Endothelial cell of hepatic sinusoid (primary cell): Measurements from ENCODE around the gene PPP1R2.

Experiments used
- in situ Hi-C: cut with HindIII; loops from 2 replicates; pipeline ENCODE4 v1.10.0; 2017; ENCODE audit warnings: low sequenced_read_pairs

Gene PPP1R2

DNA sequence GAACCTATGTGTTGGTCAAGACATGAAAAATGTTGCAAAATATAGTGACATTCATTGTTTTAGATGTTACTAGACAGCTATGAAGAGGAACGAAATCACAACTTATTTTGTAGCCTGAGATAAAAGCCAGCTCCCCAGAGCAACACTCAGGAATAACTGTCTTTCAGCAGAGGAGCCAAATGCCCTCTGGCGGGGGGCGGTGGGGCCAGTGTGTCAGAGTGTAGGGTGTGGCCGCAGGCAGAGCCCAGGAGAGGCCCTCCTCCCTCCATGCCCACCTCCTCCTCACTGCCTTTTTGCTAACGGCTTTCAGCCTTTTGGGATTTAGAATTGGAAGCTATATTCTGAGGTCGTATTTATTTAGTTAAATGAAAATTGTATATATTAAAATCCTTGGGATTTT lies 23.7 kb upstream of the PPP1R2 start:
- in situ Hi-C loops = no loop called here

GRCh38 chr3:195565716-195566115 lies 22.6 kb upstream of the PPP1R2 start:
- in situ Hi-C loops = no loop called here

GRCh38 chr3:195563317-195563716 lies 20.2 kb upstream of the PPP1R2 start:
- in situ Hi-C loops = no loop called here

GRCh38 chr3:195559723-195560409 lies 16.7 kb upstream of the PPP1R2 start:
- in situ Hi-C loops = no loop called here

DNA sequence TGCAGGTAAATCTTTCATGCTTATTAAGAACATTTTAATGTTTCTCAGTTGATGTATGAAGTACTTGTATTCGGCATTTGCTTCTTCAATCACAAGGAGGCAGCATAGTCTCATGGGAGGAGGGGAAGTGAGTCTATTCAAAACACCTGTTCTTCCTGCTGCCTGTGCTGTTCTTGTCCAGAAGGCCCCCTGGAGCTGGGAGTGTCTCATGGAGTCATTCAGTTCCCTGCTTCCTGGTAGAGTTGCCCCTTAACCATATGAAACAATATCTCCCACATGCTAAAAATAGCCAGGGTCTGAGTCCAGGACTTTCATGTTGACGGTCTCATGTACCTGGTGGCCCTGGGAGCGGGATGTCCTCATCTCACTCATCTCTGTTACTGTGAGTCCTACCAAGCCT lies 15.5 kb upstream of the PPP1R2 start:
- in situ Hi-C loops = no loop called here

- in situ Hi-C loops = no loop called here
These were observed 14.2 kb upstream of the PPP1R2 start for GRCh38 chr3:195557322-195557721.

DNA sequence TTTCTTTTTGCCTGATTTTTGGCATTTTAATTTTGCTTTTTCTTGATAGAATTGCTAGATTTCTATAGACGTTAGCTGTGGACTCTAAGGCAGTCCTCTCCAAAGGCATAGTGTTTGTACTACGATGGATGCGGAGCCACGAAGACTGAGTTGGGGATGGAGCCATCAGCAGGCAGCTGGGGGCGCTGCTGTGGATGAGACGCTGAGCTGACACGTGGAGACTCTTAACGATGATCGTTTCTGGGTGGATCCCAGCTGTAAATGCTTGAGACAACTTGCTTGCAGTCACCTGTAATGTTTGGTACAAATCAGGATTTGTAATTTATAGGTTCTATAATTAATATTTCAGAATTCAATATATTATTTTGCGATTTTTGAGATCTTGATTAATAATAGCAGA lies 13.3 kb upstream of the PPP1R2 start:
- in situ Hi-C loops = no loop called here

DNA sequence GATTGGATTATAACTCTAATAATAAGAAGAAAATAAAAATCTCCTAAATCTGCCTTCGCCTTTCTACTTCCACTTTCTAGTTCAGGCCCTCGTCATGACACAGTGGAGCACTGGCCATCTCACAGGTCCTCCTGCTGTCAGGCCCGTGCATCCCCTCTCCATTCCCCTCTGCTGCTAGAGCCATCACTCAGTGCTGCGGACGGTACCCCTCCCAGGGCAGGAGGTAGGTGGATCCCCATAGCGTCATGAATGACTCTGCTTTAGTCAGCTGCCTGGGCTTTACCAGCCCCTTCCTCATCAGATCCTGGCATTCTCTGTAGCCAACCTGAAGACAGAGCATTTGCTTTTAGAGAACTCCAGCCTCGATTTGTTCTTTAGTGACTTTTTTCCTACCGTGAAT lies 12.0 kb upstream of the PPP1R2 start:
- in situ Hi-C loops = no loop called here

DNA sequence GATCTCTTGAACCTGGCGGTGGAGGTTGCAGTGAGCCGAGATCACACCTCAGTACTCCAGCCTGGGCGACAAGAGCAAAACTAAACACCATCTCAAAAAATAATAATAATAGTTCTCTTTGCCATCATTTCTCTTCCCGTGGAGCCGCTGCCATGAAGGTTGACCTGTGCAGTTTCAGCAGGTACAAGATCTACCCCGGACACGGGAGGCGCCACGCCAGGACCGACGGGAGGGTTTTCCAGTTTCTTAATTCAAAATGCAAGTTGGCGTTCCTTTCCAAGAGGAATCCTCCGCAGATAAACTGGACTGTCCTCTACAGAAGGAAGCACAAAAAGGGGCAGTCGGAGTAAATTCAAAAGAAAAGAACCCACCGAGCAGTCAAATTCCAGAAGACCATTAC lies 11.3 kb upstream of the PPP1R2 start:
- in situ Hi-C loops = no loop called here

GRCh38 chr3:195553268-195553667 lies 10.1 kb upstream of the PPP1R2 start:
- in situ Hi-C loops = no loop called here

DNA sequence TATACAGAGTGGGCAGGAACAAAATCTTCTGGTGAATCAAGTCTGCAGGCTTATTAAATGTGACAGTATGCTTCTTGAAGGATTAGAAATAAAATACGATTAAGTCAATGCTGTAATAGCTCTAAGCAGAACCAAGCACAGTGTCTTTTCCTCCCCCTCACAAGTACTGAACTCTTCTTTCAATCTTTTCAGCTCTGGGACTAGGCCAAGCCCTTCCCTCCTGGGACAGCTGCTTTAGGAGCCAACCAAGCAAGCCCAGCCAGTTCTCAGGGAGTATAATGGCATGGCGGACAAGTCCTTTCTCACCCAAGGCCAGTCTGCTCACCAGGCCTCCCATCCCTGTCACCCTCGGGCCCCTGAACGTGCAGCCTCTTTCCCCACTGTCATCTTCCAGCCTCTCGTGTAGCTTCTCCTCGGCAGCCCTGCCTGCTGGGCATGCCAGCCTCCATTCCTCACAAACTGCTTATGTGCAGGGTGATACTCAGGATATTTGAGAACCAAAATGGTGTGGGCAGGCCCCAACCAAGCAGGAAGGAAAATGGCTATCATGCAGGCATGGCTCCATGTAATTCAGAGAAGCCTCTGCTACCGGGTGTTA lies 8.4 kb upstream of the PPP1R2 start:
- in situ Hi-C loops = no loop called here

GRCh38 chr3:195550723-195551122 lies 7.6 kb upstream of the PPP1R2 start:
- in situ Hi-C loops = no loop called here

DNA sequence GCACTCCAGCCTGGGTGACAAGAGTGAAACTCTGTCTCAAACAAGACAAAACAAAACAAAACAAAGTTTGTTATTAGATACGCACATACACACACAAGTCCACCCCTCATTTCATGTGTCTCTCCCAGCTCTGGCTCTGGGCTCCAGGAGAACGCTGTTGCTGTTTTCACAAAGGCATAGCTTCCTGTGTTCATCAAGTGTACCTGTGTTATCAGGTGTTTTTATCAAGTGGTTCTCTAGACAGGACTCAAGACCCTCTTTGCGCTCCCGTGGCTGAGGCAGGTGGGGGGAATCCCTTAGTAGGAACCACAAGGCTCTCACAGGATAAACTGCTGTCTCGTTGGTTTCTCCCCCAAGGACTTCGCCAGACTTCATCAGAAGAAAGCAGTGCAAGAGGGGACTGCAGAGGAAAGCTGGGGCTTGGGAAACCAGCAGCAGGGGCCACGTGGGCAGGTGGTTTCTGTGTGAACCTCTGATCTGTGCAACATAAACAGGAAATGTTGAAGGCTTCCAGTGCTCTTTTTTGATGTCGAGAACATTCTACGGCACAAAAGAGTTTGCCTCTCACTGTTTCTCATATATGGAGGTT lies 6.9 kb upstream of the PPP1R2 start:
- in situ Hi-C loops = no loop called here

- in situ Hi-C loops = no loop called here
These were observed 5.9 kb upstream of the PPP1R2 start for GRCh38 chr3:195548987-195549386.

GRCh38 chr3:195548501-195548900 lies 5.4 kb upstream of the PPP1R2 start:
- in situ Hi-C loops = no loop called here

DNA sequence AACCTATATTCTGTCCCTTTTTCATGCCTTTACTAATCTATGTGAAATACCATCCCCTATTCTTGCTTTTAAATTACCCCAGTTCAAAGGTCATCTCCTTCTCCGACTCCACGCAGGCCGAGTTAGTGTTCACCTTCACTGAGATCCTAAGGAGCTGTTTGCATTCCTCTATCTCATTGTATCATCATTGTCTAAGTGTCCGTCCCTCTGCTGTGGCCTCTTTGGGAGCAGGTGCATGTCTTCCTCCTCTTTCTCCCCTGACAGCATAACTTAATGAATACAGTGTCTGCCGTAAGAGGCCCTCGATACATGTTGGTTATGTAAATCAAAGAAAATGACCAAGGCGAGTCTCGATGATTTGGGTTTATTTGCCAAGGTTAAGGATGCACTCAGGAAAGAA lies 4.9 kb upstream of the PPP1R2 start:
- in situ Hi-C loops = no loop called here

DNA sequence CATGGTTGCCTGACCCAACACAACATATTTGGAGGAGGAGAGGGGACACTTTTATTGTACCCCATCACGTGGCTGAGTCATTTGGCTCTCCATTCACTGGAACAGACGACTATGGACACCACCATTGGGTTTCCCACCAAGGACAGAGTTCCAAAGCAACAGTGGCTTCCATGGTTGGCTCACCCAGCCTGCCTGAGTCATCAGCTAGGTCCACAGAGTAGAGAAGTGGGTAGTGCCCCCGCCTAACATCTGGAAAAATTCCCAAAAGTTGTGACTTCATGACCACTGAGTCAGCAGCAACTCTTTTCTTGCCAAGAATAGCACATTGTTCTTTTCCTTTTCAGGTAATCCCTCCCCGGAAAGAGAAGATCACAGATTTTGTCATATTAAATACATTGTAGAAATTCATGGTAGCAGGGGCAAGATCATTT lies 3.0 kb upstream of the PPP1R2 start:
- in situ Hi-C loops = no loop called here

- in situ Hi-C loops = no loop called here
These were observed 1.5 kb upstream of the PPP1R2 start for GRCh38 chr3:195544634-195545033.

- in situ Hi-C loops = no loop called here
These were observed 1.1 kb upstream of the PPP1R2 start for GRCh38 chr3:195544230-195544536.

- in situ Hi-C loops = no loop called here
These were observed 540 bp upstream of the PPP1R2 start for GRCh38 chr3:195543500-195544229.

DNA sequence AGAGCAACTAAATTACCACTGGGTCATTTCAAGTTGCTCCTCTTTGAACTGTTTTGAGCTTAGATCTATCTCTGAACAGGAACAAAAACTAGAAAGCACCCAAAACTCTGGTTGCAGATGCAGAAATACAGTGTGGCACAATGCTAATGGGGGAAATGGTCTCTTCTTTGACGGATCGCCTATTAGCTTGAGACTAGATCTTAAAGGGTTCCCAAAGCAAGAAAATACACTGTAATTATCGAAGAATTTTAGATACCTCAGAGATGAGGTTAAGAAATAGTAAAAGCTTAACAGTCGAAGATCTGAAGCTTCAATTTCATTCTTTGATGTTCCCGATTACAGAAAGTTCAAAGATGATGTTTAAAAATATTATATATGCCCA lies 818 bp downstream of the PPP1R2 start:
- in situ Hi-C loops = no loop called here

- in situ Hi-C loops = no loop called here
These were observed 2.6 kb downstream of the PPP1R2 start for GRCh38 chr3:195540511-195540910.
